GM13977 (cell line): Measurements from ENCODE around the gene PTPRU.

Experiments used
- DNase-seq: peaks from one replicate; pipeline ENCODE4 v3.0.0; 2012; ENCODE audit warnings: low spot score
- CTCF ChIP-seq: IDR thresholded peaks from 2 replicates; pipeline ENCODE4 v1.5.1; 2012; ENCODE audit warnings: mild to moderate bottlenecking, control low read depth; ENCODE audit not compliant: insufficient read depth; ENCODE audit errors: extremely low read depth, missing control alignments
- in situ Hi-C: fragments of 300-500 bp; cut with MboI; formaldehyde crosslinking; loops from one replicate; pipeline ENCODE4 v1.12.0; 2022; ENCODE audit warnings: low sequenced_read_pairs, low pct_unique_long_range_greater_than_20kb, mixed read lengths, inconsistent platforms; ENCODE audit not compliant: unreplicated experiment

PTPRU gene

GRCh38 chr1:29284961-29285560 is 48.7 kb downstream of the PTPRU start:
- DNase-seq, result no peak
- in situ Hi-C loops, result no loop called here
- TF ChIP-seq CTCF, result no peak

- in situ Hi-C loops, result no loop called here
- no peak for DNase-seq
- TF ChIP-seq CTCF, result no peak
These were observed 49.4 kb downstream of the PTPRU start for GRCh38 chr1:29285771-29286170.

GRCh38 chr1:29286194-29286767 is 50.0 kb downstream of the PTPRU start:
- no peak for DNase-seq
- in situ Hi-C loops, result no loop called here
- no peak for TF ChIP-seq CTCF

- TF ChIP-seq CTCF, result no peak
- no peak for DNase-seq
- in situ Hi-C loops, result no loop called here
These were observed 53.2 kb downstream of the PTPRU start for GRCh38 chr1:29289493-29289892.

GRCh38 chr1:29290414-29290985 is 54.2 kb downstream of the PTPRU start:
- in situ Hi-C loops, result no loop called here
- no peak for TF ChIP-seq CTCF
- DNase-seq, result no peak

- DNase-seq, result no peak
- in situ Hi-C loops, result no loop called here
- TF ChIP-seq CTCF, result no peak
These were observed 55.4 kb downstream of the PTPRU start for GRCh38 chr1:29291756-29292155.

- DNase-seq, result no peak
- no peak for TF ChIP-seq CTCF
- in situ Hi-C loops, result no loop called here
These were observed 56.0 kb downstream of the PTPRU start for GRCh38 chr1:29292344-29292743.
